OCI-LY3 (cell line): ENCODE results near the gene GABRR2.

Experiments used
- EZH2phosphoT487 ChIP-seq: fragments of 200-600 bp; shearing (Covaris generic); IDR thresholded peaks from 2 replicates; pipeline ENCODE4 v1.6.1; 2018; ENCODE audit warnings: antibody characterized with exemption, mixed run types, low read depth
- TF ChIP-seq, protein P1 (sequence below): fragments of 200-600, 300-600 bp; sonication (generic); IDR thresholded peaks from 2 replicates; pipeline ENCODE4 v1.5.1; 2014; ENCODE audit warnings: antibody characterized with exemption, low read length, low read depth

DNA sequence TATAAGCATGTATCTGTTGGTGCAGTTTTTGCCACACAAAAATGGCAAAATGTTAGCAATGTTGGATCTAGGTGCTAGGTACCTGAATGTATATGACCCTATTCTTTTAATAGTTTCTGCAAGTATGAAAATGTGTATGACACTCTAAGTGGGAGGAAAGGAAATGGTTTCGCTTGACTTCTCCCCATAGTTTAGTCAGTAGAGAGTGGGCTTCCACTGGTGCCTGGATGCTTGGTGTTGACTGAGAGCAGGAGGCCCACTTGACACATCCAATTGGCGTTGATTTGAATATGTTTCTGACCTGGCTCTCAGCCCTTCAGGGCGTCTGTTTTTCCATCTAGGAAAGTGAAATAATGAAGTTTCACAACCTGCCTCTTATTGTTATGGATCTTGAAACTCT lies 56.2 kb downstream of the GABRR2 start:
- TF ChIP-seq, protein P1, sequence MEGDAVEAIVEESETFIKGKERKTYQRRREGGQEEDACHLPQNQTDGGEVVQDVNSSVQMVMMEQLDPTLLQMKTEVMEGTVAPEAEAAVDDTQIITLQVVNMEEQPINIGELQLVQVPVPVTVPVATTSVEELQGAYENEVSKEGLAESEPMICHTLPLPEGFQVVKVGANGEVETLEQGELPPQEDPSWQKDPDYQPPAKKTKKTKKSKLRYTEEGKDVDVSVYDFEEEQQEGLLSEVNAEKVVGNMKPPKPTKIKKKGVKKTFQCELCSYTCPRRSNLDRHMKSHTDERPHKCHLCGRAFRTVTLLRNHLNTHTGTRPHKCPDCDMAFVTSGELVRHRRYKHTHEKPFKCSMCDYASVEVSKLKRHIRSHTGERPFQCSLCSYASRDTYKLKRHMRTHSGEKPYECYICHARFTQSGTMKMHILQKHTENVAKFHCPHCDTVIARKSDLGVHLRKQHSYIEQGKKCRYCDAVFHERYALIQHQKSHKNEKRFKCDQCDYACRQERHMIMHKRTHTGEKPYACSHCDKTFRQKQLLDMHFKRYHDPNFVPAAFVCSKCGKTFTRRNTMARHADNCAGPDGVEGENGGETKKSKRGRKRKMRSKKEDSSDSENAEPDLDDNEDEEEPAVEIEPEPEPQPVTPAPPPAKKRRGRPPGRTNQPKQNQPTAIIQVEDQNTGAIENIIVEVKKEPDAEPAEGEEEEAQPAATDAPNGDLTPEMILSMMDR = no peak
- TF ChIP-seq EZH2phosphoT487 = no peak
